Measurements from ENCODE around the gene MLLT10. TPM values are rescaled to one million over a fixed set of nuclear protein-coding genes. Genes with fewer than 3 reads are reported as not detected.

The MLLT10 gene
- total and polyA plus RNA-seq, 2 of the 8 experiments (the other 6 are each of a cell fraction or from before 2014, with no cell fraction given): 53.1 to 62.1 TPM

DNA sequence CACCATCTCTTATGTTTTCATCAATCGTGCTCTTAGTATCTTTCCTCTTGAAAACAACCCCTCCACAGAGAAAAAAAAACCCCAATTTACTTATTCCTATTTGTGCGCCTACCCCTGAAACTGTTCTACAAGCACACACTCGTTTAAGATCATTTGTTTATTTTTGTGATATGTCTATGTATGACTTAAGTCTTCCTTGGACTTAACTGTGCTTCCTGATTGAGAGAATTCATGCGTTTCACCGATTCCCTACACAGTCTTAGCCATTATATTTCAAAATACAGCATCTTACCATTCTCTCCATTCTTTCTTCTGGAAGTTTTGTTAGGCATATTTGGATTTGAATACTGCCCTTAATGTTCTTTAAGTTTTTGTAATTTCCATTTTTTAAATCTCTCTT lies 159.4 kb downstream of the MLLT10 start:
- Histone ChIP-seq H2BK12ac (ENCODE audit: low read depth, low read length) (no peak overlapping the region), H3K23ac (ENCODE audit: insufficient read length) (no peak overlapping the region), H2AK5ac (ENCODE audit: low read depth, low read length) (no peak overlapping the region), H3K4me3 (ENCODE audit: extremely low read depth in 1 of 4, insufficient read depth in 2 of 4, low read depth in 3 of 4, low read length in 4 of 4) (no peak overlapping the region), H3K79me1 (ENCODE audit: low read depth, low read length) (no peaks in the 10 kb centered on the region), H4K20me1 (replicated peaks in 1 of 2; ENCODE audit: control insufficient read depth in 1 of 2, insufficient read depth in 2 of 2, low read length in 2 of 2) (no peaks in the 10 kb centered on the region), H2BK5ac (ENCODE audit: low read depth, low read length) (no peak overlapping the region), H2BK120ac (replicated peaks; ENCODE audit: low read depth, low read length) (no peak overlapping the region), H3K9me3 (ENCODE audit: insufficient read depth in 2 of 2, low read depth in 1 of 2, low read length in 1 of 2) (no peaks in the 10 kb centered on the region), H3K36me3 (ENCODE audit: control insufficient read depth in 2 of 4, insufficient read depth in 4 of 4, low read length in 3 of 4) (peaks cover 0 to 10% (median 2%) of the 10 kb centered on the region in 4 experiments; a peak in 2 of 8 replicates), H3K56ac (replicated peaks; ENCODE audit: insufficient read length, low read depth, low read length) (no peak overlapping the region), H3K18ac (ENCODE audit: extremely low read depth, low read length) (no peak overlapping the region), H2AFZ (ENCODE audit: low read length) (no peak overlapping the region), H3K27me3 (replicated peaks in 1 of 4; ENCODE audit: control insufficient read depth in 3 of 4, extremely low read depth in 1 of 4, insufficient read depth in 3 of 4, low read length in 3 of 4) (no peaks in the 10 kb centered on the region), H2BK15ac (ENCODE audit: low read length) (no peak overlapping the region), H2BK20ac (ENCODE audit: low read length) (no peak overlapping the region), H4K5ac (ENCODE audit: insufficient read length, low read depth, low read length) (no peak overlapping the region), H3K4me1 (replicated peaks in 1 of 4; ENCODE audit: control insufficient read depth in 3 of 4, insufficient read depth in 4 of 4, low read length in 3 of 4) (peaks cover 0 to 3% (median 0%) of the 10 kb centered on the region in 4 experiments; a peak in 1 of 7 replicates), H4K91ac (replicated peaks; ENCODE audit: insufficient read length, low read length) (no peak overlapping the region), H3K4me2 (ENCODE audit: insufficient read depth in 1 of 2, low read depth in 2 of 2, low read length in 2 of 2) (no peak overlapping the region), H4K8ac (ENCODE audit: extremely low read depth, insufficient read depth, low read length) (no peak overlapping the region), H3K27ac (ENCODE audit: low read depth, low read length) (no peak overlapping the region), H3K4ac (replicated peaks; ENCODE audit: insufficient read length, low read depth, low read length) (no peak overlapping the region), H3K14ac (ENCODE audit: insufficient read length) (no peak overlapping the region), H3K79me2 (ENCODE audit: control insufficient read depth in 1 of 2, insufficient read depth in 2 of 2, low read length in 2 of 2) (peaks cover 0 to 34% of the 10 kb centered on the region in 2 experiments; a peak in 2 of 4 replicates), H3K9ac (replicated peaks in 1 of 4; ENCODE audit: extremely low read depth in 1 of 4, low read depth in 3 of 4, low read length in 3 of 4) (no peak overlapping the region), H3K23me2 (ENCODE audit: low read depth, low read length) (no peaks in the 10 kb centered on the region)
- no peak for FAIRE-seq
- ChIA-PET CTCF (ENCODE audit: partially characterized antibody) (interaction anchor here (1.0 kb wide), 2 partner anchors 13 to 15 kb away, joined by 3 to 4 read pairs; no protein-coding TSS in a partner anchor), POLR2A (ENCODE audit: partially characterized antibody) (interaction anchor here (0.6 to 1.4 kb wide), 2 partner anchors 156 to 175 kb away, joined by 3 read pairs; no protein-coding TSS in a partner anchor)
- WGBS, 2 experiments (ENCODE audit: extremely low coverage in 1 of 2, insufficient coverage in 1 of 2, insufficient read length in 1 of 2, insufficient replicate concordance in 2 of 2, low coverage in 1 of 2, low lambda C conversion rate in 2 of 2, missing lambda C conversion rate in 1 of 2): 88% methylated on average over 5 of the region's 5 CpGs; no CpG with 5 or more reads in 1 of the 2 experiments
- DNase-seq (ENCODE audit: low read depth in 1 of 2, low spot score in 2 of 2): no peak
- TF ChIP-seq POLR2AphosphoS5 (IDR thresholded peaks at IDR 0.05; ENCODE audit: low read depth, low read length): no peak
- TF ChIP-seq NANOG (IDR thresholded peaks at IDR 0.05; ENCODE audit: insufficient read depth, low read depth, low read length, poor library complexity, severe bottlenecking): no peak
- no peak for TF ChIP-seq MAFK (IDR thresholded peaks at IDR 0.05; ENCODE audit: low read depth, low read length)
- no peak for TF ChIP-seq FOSL1 (IDR thresholded peaks at IDR 0.05; ENCODE audit: insufficient read depth, low read depth, low read length)
- no peak for TF ChIP-seq ZNF274 (IDR thresholded peaks at IDR 0.05; ENCODE audit: borderline replicate concordance, extremely low read depth, low read length)
- TF ChIP-seq, protein P1, sequence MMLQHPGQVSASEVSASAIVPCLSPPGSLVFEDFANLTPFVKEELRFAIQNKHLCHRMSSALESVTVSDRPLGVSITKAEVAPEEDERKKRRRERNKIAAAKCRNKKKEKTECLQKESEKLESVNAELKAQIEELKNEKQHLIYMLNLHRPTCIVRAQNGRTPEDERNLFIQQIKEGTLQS (IDR thresholded peaks at IDR 0.05; ENCODE audit: insufficient read depth, low read depth, low read length): no peak
- TF ChIP-seq SP2 (IDR thresholded peaks at IDR 0.05; ENCODE audit: low read length): no peak
- no peak for TF ChIP-seq CHD1 (IDR thresholded peaks at IDR 0.05; ENCODE audit: low read depth, low read length)
- no peak for TF ChIP-seq CHD2 (IDR thresholded peaks at IDR 0.05; ENCODE audit: low read length)
- TF ChIP-seq SIN3A (conservative IDR thresholded peaks at IDR 0.05 in 1 of 2, IDR thresholded peaks at IDR 0.05 in 1 of 2; ENCODE audit: low read depth in 1 of 2, low read length in 2 of 2): no peak
- no peak for TF ChIP-seq KDM4A (IDR thresholded peaks at IDR 0.05; ENCODE audit: low read depth, low read length, severe bottlenecking)
- no peak for TF ChIP-seq BCL11A (IDR thresholded peaks at IDR 0.05; ENCODE audit: low read depth in 2 of 2, low read length in 2 of 2)
- TF ChIP-seq BACH1 (IDR thresholded peaks at IDR 0.05; ENCODE audit: low read length): no peak
- no peak for TF ChIP-seq SAP30 (IDR thresholded peaks at IDR 0.05; ENCODE audit: insufficient read depth, insufficient replicate concordance, low read length)
